ENCODE results near the gene CAMK2N1.

DNA sequence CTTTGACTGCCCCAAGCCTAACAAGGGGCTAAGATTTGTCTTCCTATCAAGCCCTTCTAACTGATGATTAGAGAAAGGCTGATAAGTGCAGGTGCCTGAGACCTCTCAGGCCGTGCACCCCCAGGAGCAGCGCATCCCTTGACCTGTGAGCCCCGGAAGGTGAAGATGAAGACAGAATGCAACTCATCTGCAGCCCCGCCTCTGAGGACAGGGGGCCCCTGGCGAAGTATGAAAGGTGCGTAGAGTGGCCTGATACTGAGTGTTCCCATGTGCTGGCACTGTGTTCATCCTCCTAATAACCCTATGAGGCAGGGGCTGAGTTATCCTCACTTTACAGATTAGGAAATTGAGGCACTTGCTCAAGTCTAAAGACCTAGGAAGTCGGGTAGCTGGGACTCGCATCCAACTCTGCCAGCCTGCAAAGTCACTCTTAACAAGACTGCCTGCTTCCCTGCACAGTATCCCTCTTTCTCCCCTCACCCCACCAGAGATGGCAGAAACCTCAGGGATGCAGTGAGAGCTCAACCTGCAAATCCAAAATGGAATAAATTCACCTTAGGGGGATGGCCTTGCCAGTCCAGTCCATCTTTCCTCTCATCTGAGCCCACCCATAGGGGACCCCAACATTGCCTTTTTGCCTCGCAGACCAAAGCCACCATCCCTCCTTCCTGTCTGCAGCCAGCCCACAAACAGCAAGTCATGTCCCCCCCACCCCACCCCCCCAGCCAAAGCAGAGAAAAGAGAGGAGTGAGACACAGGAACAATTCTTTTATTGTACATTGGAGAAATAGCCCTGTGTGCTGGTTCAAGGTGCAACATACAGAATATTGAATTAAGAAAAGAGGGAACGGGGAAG is 4.1 kb downstream of the CAMK2N1 start:
- TF ChIP-seq POLR2A (IDR thresholded peaks at IDR 0.05; ENCODE audit: low read depth, low read length), result no peak
- no peak for TF ChIP-seq POLR2AphosphoS5 (IDR thresholded peaks at IDR 0.05; ENCODE audit: low read depth, low read length)

Measured in GM12891 (cell line).